Measurements from ENCODE around the gene ISCU. TPM values are rescaled to one million over a fixed set of nuclear protein-coding genes. Genes with fewer than 3 reads are reported as not detected.

The ISCU gene
- polyA plus RNA-seq, 1 donor (not counting 4 experiments of a cell fraction or from before 2014, with no cell fraction given): 106 TPM

DNA sequence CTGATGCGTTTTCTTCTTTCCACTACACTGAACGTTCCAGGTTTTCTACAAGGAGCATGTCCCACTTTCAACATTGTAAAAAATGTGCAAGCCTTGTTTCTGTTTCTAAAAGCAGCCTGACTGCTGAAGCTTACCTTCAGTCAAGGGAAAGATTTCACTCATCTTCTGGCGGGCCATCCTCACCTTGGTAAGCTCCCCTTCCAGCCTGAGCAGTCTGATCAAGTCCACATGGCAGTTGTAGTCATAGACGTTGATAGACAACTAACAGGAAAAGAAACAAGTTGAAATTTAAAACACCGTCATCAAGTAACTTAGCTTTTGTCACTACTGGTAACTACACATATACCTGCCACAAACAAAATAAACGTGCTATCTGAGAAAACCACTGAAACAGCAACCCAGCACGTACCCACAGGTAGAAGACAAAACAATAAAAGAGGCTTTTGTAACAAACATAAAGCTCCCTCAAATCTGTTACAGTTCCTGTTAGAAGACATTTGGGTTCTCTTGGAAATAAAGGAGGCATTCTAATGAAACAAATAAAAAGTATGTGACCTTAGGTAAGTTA lies 13.4 kb upstream of the ISCU start:
- Histone ChIP-seq H3K27ac (ENCODE audit: control insufficient read depth, insufficient read depth, low read length) (no peak overlapping the region), H3K79me2 (ENCODE audit: control insufficient read depth, insufficient read depth, low read length) (peaks cover 62% of the 10 kb centered on the region), H4K20me1 (ENCODE audit: control insufficient read depth, extremely low read depth, insufficient read depth, low read length) (peaks cover 9% of the 10 kb centered on the region), H3K4me3 (ENCODE audit: control insufficient read depth in 2 of 3, extremely low read depth in 1 of 3, insufficient read depth in 2 of 3, low read depth in 1 of 3, low read length in 3 of 3) (no peak overlapping the region), H3K9me1 (ENCODE audit: control insufficient read depth, extremely low read depth, insufficient read depth, low read length) (peaks cover 4% of the 10 kb centered on the region), H3K9ac (ENCODE audit: control insufficient read depth, extremely low read depth, insufficient read depth, low read length) (no peak overlapping the region), H3K4me2 (ENCODE audit: control insufficient read depth, extremely low read depth, insufficient read depth, low read depth, low read length) (no peak overlapping the region), H3K9me3 (ENCODE audit: control insufficient read depth, low read depth, low read length) (no peaks in the 10 kb centered on the region), H3K36me3 (ENCODE audit: control insufficient read depth in 2 of 2, extremely low read depth in 1 of 2, insufficient read depth in 2 of 2, low read length in 2 of 2) (peaks cover 13% of the 10 kb centered on the region in 2 experiments), H3K27me3 (ENCODE audit: control insufficient read depth, extremely low read depth, insufficient read depth, low read length) (no peaks in the 10 kb centered on the region), H2AFZ (ENCODE audit: control insufficient read depth, low read length) (no peak overlapping the region), H3K4me1 (ENCODE audit: control insufficient read depth, extremely low read depth, insufficient read depth, low read length) (no peaks in the 10 kb centered on the region)
- DNase-seq (ENCODE audit: low read depth, low spot score) (no peak), FAIRE-seq (no peak)
- TF ChIP-seq, protein P1, sequence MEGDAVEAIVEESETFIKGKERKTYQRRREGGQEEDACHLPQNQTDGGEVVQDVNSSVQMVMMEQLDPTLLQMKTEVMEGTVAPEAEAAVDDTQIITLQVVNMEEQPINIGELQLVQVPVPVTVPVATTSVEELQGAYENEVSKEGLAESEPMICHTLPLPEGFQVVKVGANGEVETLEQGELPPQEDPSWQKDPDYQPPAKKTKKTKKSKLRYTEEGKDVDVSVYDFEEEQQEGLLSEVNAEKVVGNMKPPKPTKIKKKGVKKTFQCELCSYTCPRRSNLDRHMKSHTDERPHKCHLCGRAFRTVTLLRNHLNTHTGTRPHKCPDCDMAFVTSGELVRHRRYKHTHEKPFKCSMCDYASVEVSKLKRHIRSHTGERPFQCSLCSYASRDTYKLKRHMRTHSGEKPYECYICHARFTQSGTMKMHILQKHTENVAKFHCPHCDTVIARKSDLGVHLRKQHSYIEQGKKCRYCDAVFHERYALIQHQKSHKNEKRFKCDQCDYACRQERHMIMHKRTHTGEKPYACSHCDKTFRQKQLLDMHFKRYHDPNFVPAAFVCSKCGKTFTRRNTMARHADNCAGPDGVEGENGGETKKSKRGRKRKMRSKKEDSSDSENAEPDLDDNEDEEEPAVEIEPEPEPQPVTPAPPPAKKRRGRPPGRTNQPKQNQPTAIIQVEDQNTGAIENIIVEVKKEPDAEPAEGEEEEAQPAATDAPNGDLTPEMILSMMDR (optimal IDR thresholded peaks at IDR 0.05 in 1 of 3, IDR thresholded peaks at IDR 0.05 in 1 of 3, conservative IDR thresholded peaks at IDR 0.05 in 1 of 3; ENCODE audit: extremely low read depth in 1 of 3, insufficient read depth in 2 of 3, low read length in 3 of 3): no peak
- no peak for TF ChIP-seq EZH2 (IDR thresholded peaks at IDR 0.05; ENCODE audit: low read length)
- dilution Hi-C loops (cut with MboI; ENCODE audit: extremely low pct_ligation_motif_present, low sequenced_read_pairs): no loop called here

- Histone ChIP-seq H3K9me1 (ENCODE audit: control insufficient read depth, extremely low read depth, insufficient read depth, low read length) (peaks cover 4% of the 10 kb centered on the region), H3K4me2 (ENCODE audit: control insufficient read depth, extremely low read depth, insufficient read depth, low read depth, low read length) (no peak overlapping the region), H3K36me3 (ENCODE audit: control insufficient read depth in 2 of 2, extremely low read depth in 1 of 2, insufficient read depth in 2 of 2, low read length in 2 of 2) (peaks cover 7 to 13% of the 10 kb centered on the region in 2 experiments), H3K27ac (ENCODE audit: control insufficient read depth, insufficient read depth, low read length) (no peak overlapping the region), H3K9ac (ENCODE audit: control insufficient read depth, extremely low read depth, insufficient read depth, low read length) (no peak overlapping the region), H3K4me3 (ENCODE audit: control insufficient read depth in 2 of 3, extremely low read depth in 1 of 3, insufficient read depth in 2 of 3, low read depth in 1 of 3, low read length in 3 of 3) (no peak overlapping the region), H2AFZ (ENCODE audit: control insufficient read depth, low read length) (no peak overlapping the region), H3K4me1 (ENCODE audit: control insufficient read depth, extremely low read depth, insufficient read depth, low read length) (peaks cover 2% of the 10 kb centered on the region), H3K27me3 (ENCODE audit: control insufficient read depth, extremely low read depth, insufficient read depth, low read length) (no peaks in the 10 kb centered on the region), H4K20me1 (ENCODE audit: control insufficient read depth, extremely low read depth, insufficient read depth, low read length) (peaks cover 11% of the 10 kb centered on the region), H3K9me3 (ENCODE audit: control insufficient read depth, low read depth, low read length) (no peaks in the 10 kb centered on the region), H3K79me2 (ENCODE audit: control insufficient read depth, insufficient read depth, low read length) (peaks cover 82% of the 10 kb centered on the region)
- dilution Hi-C loops (cut with MboI; ENCODE audit: extremely low pct_ligation_motif_present, low sequenced_read_pairs): no loop called here
- TF ChIP-seq EZH2 (IDR thresholded peaks at IDR 0.05; ENCODE audit: low read length): no peak
- TF ChIP-seq, protein P1 (optimal IDR thresholded peaks at IDR 0.05 in 1 of 3, IDR thresholded peaks at IDR 0.05 in 1 of 3, conservative IDR thresholded peaks at IDR 0.05 in 1 of 3; ENCODE audit: extremely low read depth in 1 of 3, insufficient read depth in 2 of 3, low read length in 3 of 3): no peak
- FAIRE-seq: no peak
- DNase-seq (ENCODE audit: low read depth, low spot score): no peak
These were observed 10.9 kb upstream of the ISCU start for GRCh38 chr12:108551535-108551934.

All from keratinocyte (primary cell).